Fibroblast of pulmonary artery (primary cell): Measurements from ENCODE around the gene ZRSR2.

Source experiments
- DNase-seq: peaks from one replicate; pipeline ENCODE4 v3.0.0-alpha.2; 2010; ENCODE audit warnings: low read depth
- H3K4me3 ChIP-seq: replicated peaks from 2 replicates; pipeline ENCODE4 v1.5.1; 2011; ENCODE audit warnings: low read depth, mild to moderate bottlenecking, control low read depth, low read length, moderate library complexity
- TF ChIP-seq, protein P1 (sequence below): IDR thresholded peaks from 2 replicates; pipeline ENCODE4 v1.5.1; 2011; ENCODE audit warnings: mild to moderate bottlenecking, control low read depth, low read length, inconsistent platforms; ENCODE audit errors: missing control alignments

Gene ZRSR2

DNA sequence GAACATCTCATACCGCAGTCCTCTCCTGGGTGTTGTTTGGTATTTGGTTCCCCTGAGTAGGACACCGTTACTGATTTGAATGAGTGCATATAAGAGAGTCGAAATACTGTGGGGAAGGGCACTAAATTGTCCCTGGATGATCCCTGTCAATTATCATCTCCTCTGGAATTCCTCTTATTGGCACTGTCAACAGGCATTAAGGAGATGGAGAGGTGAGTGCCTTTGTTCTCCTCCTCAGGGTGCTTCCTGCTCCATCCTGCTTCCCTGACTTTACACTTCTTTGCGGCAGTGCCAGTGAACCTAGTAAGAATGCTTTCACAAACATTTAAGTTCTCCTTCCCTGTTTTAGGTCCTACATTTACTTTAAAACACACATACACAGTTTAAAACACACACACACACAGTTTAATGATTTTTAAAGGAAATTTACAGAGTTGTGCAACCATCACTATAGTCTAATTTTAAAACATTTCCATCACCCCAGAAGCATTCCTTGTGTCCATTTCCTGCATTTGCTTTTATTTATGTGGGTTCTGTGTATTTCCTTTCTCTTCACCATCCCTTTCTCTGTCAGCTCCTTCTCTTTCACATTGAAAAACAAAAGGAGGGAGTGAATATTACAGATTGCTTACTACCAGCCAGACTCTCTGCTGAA lies 20.9 kb upstream of the ZRSR2 start:
- TF ChIP-seq, protein P1, sequence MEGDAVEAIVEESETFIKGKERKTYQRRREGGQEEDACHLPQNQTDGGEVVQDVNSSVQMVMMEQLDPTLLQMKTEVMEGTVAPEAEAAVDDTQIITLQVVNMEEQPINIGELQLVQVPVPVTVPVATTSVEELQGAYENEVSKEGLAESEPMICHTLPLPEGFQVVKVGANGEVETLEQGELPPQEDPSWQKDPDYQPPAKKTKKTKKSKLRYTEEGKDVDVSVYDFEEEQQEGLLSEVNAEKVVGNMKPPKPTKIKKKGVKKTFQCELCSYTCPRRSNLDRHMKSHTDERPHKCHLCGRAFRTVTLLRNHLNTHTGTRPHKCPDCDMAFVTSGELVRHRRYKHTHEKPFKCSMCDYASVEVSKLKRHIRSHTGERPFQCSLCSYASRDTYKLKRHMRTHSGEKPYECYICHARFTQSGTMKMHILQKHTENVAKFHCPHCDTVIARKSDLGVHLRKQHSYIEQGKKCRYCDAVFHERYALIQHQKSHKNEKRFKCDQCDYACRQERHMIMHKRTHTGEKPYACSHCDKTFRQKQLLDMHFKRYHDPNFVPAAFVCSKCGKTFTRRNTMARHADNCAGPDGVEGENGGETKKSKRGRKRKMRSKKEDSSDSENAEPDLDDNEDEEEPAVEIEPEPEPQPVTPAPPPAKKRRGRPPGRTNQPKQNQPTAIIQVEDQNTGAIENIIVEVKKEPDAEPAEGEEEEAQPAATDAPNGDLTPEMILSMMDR, result no peak
- no peak overlapping the region for H3K4me3 ChIP-seq
- DNase-seq, result peak; percentile 14

DNA sequence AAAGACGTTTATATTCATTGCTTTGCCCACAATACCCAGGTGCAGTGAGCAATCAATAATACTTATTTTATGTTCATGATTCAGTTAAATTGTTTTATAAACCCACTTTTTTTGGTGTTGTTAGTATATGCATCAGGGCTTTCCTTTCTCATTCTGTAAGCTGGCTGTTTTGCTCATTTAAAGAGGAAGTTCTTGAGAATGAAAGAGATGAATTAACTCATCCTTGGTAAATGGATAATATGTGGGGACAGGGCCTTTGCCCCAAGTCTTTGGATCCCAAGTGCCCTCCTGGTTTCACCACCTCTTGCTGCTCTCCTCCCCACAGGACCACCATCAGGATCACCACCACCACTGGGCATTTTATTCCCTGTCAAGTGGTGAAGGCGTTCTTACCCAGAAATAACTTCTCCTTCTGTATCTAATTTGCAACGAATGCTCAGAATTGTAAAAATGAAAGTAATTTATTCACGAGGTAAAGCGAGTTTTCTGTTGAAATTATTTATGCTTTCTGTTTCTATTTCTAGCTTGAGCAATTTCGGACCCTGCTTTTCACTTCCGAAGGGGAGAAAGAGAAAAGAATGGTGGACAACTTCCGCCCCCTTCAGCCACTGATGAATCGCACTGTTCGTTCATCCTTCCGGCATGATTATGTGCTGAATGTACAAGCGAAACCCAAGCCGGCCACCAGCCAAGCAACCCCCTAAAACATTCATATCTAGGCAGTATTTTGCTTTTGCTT lies 8.2 kb upstream of the ZRSR2 start:
- TF ChIP-seq, protein P1, result no peak
- DNase-seq, result no peak
- no peak overlapping the region for H3K4me3 ChIP-seq

DNA sequence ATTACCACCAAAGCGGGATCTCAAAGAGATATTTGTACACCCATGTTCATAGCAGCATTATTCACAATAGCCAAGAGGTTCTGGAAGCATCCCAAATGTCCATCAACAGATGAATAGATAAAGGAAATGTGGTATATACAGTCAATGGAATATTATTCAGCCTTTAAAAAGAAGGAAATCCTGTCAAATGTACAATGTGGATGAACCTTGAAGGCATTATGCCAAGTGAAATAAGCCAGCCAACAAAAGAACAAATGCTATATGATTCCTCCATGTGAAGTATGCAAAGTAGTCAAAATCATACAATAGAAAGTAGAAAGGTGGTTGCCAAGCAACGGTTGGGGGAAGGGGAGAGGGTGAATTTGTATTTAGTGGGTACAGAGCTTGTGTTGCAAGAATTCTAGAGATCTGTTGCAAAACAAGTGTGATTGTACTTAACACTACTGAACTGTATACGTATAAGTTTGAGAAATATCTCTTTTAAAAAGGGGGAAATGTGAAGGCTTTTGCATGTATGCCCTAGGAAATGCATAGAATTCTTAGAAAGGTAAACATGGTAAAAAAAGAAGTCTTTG lies 5.0 kb upstream of the ZRSR2 start:
- TF ChIP-seq, protein P1, result no peak
- DNase-seq, result no peak
- H3K4me3 ChIP-seq, result no peak overlapping the region

DNA sequence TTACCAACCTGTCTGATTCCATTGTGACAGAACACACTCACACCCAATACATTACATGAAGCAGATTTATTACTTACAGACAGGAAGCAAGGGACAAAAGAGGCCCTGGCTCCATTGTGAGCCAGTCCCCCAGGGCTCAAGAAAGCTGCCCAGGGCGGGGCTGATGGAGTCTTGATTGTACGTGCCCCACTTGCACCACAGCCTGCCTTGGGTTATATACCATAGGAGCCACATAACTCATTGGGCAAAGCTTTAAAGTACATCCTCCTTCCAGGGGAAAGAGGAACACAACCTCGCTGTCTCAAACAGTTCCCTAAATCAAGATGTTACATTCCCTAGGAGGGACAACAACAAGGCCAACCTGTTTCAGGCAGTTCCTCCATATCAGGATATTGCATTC lies 3.4 kb upstream of the ZRSR2 start:
- TF ChIP-seq, protein P1, result no peak
- DNase-seq, result no peak
- H3K4me3 ChIP-seq, result no peak overlapping the region

DNA sequence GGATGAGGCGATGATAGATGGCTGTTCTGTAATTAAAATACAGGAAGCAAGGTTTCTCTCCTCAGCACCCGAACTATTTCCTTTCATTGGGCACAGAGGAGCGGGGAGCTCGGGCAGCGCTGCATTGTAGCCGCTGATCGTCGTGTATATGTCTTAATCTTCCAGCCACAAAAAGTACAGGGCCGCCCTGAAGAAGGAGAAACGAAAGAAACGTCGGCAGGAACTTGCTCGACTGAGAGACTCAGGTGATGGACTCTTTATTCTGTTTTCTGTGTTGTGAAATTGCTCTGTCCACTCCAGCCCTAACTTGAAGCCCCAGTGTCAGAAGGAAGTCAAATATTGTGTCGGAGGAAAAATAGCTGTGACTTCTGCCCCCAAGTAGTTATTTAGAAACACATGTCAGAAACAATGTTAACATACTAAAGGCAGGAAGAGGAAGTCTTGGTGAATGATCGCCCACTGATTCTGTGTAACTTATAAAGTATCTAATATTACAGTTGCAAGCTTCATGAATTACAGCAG lies 546 bp downstream of the ZRSR2 start:
- TF ChIP-seq, protein P1, result no peak
- DNase-seq, result peak; percentile 5
- H3K4me3 ChIP-seq, result peak overlapping the region; percentile 67

DNA sequence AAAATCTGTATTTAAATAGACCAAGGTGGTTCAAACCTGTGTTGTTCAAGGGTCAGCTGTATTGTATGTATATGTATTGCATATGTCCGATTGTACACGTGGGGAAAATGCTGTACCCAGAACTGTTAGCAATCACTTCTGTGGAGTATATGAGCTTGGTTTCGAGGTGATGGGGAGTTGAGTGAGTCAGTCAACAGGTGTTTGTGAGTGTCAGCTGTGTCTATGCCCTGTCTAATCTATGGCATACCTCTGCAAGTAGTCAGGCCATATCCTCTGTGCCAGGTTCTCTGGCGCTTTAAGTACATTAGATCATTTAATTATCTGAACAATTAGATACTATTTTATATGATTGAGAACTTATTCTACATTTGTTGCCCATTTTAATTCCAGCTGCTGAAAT lies 7.4 kb downstream of the ZRSR2 start:
- TF ChIP-seq, protein P1, result no peak

More for the DNA sequence above, 7.4 kb downstream of the ZRSR2 start:
- H3K4me3 ChIP-seq, result no peak overlapping the region
- DNase-seq, result no peak
